Activated CD8-positive, alpha-beta memory T cell treated with anti-CD3 and anti-CD28 coated beads for 24 hours (primary cell): ENCODE data around the gene KANTR.

Experiments used
- DNase-seq: peaks from one replicate; pipeline ENCODE4 v3.0.0-alpha.2; 2020

The KANTR gene

DNA sequence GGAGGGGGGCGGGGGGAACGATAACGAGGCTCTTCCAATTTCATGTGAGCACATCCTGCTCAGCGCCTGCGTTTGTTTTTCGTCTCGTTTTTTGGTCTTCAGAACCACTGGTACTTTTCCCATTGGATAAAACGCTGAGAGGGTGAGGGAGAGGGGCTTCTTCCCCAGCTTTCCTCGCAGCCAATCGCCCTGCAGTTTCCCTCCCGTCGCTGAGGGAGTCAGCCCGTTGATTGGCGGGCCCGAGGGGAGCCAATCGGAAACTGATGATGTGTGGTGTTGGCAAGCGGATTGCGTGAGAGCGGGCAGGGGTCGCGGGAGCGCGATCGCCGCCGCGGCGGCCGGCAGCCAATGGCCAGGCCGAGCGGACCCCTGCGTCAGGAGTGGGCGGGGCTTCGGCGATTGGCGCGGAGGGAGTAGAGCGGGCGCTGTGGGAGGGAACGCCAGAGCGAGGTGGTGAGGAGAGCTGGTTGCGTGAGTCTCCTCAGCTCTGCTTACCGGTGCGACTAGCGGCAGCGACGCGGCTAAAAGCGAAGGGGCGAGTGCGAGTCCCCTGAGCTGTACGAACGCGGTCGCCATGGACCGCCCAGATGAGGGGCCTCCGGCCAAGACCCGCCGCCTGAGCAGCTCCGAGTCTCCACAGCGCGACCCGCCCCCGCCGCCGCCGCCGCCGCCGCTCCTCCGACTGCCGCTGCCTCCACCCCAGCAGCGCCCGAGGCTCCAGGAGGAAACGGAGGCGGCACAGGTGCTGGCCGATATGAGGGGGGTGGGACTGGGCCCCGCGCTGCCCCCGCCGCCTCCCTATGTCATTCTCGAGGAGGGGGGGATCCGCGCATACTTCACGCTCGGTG is 11.8 kb upstream of the KANTR start, which contains the start of gene TSPYL2:
Gene TSPYL2 (plus strand): TSS at position 443 of the 848 bp plus-strand sequence. CDS start 132 bp downstream, at position 575.
- peak; percentile 92 for DNase-seq

- DNase-seq, result no peak
These were observed 10.9 kb upstream of the KANTR start for GRCh38 chrX:53082773-53083616.

DNA sequence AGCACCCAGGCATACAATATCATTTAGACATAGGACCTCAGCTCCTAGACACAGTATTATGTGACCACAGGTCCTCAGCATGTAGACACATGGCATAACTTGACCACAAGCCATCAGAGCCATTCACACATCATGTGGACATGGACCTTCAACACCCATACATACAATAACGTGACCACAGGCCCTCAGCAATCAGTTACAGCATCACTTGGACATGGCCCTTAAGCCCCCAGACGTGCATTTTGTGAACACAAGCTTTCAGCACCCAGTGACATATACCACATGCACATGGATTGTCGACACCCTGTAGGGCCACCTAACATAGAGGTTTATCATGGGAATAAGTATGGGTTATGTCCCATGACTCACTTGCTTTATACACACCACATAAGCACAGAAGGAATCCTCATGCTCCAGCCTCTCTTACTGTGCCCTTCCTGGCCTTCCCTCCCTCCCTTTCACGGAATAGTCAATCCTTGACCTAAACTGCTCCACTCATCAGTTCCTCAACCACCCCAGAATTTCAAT is 9.8 kb upstream of the KANTR start:
- no peak for DNase-seq

GRCh38 chrX:53084863-53085262 is 9.1 kb upstream of the KANTR start:
- DNase-seq, result no peak

GRCh38 chrX:53085661-53086229 is 8.2 kb upstream of the KANTR start:
- DNase-seq, result no peak

- DNase-seq, result no peak
These were observed 7.5 kb upstream of the KANTR start for GRCh38 chrX:53086464-53086863.

DNA sequence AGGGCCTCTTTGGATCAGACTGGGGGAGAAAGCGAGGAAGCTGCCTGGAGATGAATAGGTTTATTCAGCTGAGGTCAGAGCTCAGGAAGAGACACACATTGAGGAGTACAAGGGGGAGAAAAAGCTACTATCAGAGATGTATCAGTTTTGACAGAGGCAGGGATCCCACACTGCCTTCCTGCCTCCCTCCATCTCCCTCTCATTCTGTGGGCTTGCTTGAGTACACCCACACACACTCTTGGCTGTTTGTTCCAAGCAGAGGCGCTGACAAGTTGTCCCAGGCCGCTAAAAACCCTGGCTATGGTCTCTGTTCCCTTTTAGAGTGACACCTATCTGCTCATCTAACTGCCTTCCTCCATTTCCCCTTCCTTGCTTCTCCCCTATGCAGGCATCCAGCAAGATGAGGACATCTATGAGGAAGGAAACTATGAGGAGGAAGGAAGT is 6.5 kb upstream of the KANTR start:
- DNase-seq, result no peak

DNA sequence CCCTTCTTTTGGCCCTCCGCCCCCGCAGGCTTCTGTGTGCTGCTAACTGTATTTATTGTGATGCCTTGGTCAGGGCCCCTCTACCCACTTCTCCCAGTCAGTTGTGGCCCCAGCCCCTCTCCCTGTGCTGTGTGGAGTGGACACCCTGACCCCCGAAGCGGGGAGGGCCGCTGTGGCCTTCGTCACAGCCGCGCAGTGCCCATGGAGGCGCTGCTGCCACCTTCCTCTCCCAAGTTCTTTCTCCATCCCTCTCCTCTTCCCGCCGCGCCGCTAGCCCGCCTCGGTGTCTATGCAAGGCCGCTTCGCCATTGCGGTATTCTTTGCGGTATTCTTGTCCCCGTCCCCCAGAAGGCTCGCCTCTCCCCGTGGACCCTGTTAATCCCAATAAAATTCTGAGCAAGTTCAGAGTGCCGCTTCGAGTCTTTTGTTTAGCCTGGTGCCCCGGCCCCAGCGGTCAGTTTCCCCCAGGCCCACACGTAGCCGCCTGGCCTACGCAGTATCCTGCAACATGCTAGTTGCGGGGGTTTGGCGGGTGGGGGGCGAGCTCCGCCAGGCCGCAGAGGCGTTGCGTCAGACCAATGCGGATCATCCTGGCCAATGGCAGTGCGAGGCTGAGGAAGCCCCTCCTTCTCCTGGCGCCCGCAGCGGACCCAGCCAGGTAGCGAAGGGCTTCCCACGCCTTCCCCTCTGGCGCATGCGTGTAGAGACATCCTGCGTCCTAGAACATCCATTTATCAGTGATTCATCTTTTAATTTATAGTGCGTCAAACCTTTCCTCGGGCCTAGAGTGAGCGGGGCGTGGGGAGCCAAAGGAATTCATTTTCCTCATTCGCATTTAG is 5.6 kb upstream of the KANTR start:
- peak; percentile 85 for DNase-seq

DNA sequence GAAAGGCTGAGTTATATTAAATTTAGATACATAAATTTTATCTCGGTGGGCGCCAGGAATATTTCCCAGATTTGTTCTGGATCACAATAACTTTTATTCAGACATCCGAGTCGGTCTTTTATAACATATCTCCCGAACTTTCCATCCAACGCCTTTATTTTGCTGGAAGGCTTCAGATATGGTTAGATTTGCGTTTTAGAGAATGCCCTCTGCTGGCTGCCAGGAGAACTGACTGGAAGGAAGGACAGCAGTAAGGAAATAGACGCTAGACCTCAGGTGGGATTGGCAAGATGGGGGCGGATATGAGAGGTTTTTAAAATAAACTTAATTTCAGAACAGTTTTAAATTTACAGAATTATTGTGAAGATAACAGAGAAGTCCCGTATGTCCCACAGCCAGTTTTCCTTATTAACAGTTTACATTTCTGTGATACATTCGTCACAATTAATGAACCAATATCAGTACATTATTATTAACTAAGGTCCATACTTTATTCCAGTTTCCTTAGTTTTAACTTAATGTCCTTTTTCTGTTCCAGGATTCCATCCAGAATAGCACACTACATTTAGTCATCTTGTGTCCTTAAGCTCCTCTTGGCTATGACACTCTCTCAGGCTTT is 4.6 kb upstream of the KANTR start:
- DNase-seq, result no peak

- DNase-seq, result no peak
These were observed 4.0 kb upstream of the KANTR start for GRCh38 chrX:53089925-53090324.

DNA sequence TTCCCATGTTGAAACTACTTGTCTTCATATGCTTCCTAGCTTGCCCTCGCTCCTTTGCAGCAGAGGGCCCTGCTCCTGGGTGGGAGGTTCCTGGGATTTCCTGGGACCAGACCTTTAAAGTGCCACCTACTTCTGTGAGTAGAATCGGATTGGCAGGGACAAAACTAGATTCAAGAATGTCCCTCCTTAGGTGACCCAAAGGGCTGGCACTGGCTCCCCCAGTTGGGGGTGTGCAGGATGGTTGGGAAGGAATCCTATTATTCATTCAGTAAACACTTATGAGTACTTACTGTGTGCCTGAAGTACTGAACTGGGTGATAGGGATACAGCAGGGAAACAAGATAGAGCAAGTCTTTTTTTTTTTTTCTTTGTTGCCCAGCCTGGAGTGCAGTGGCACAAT is 2.6 kb upstream of the KANTR start:
- no peak for DNase-seq

- peak; percentile 82 for DNase-seq
These were observed 726 bp upstream of the KANTR start for GRCh38 chrX:53093177-53093655.

DNA sequence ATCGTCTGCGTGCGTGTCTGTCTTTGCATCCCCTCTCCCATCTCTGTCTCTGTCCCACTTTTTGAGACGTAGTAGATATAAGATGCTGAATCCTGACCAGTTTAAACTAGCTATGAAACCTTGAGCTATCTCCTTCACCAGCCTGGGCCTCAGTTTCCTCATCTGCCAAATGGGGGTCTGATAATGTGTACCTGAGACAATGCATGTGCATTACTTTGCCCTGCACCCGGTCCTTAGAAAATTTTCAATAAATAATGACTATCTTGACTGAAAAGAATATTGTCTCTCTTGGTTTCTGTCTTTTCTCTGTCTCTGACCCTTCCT is 602 bp downstream of the KANTR start:
- DNase-seq, result no peak

DNA sequence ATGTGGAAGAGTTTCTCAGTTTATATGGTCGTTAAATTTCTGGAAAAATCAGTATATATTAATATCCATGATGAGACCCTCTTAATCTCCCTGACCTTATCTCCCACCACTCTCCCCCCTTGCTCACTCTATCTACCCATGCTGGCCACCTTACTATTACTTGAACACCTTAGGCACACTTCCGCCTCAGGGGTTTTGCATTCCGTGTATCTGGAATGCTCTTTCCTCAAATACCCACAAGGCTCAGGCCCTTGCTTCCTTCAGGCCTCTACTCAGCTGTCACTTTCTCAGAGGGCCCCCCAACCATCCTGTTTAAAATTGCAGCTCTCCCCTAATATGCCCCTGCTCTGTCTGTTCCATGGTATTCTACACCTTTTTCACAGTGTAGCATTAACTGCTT is 1.9 kb downstream of the KANTR start:
- DNase-seq, result no peak

DNA sequence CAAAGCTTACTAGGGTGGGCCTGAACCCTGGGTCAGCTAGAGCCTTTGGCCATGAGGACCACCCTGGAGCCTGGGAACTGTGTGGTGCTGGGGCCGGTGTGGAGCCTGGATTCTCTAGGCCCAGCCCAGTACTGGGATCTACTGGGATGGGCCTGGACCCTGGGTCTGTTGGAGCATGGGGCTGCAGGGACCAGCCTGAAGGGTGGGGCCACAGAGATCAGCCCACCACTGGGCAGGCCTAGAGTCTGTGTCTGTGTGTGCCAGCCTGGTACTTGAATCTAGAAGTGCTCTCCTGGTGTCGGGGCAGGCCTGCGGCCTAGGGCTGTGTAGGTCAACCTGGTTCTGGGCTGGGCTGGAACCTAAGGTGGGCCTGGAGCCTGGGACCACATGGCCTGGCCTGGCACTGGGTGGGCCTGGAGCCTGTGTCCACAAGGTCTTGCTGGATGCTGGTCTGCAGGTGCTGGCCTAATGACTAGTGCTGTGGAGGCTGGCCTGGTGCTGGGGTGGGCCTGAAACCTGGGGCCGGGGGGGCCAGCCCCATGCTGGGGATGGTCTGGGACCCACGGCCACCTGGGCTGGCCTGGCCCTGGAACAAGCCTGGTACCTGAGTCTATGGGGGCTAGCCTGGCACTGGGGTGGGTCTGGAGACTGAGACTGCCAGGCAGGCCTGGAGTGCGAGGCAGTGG is 21.1 kb downstream of the KANTR start:
- no peak for DNase-seq

GRCh38 chrX:53115550-53115874 is 21.6 kb downstream of the KANTR start:
- no peak for DNase-seq

GRCh38 chrX:53116101-53116500 is 22.2 kb downstream of the KANTR start:
- no peak for DNase-seq

DNA sequence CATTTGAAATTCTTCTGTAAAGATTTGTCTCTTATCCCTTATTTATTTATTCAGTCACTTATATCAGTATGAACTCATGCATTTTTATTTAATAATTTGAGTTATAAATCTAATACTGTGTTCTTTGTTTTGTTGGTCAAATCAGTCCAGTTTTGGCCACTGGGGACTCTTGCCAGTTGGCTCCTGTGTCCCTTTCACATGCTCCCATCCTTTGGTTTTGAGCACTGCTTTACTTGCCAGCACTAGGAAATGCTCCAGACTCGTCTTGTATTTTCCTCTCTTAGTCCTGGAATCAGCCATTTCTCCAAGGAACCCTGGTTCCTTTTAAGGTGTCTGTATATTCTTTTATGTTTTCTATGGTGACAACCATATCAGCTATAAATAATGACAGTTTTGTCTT is 28.1 kb downstream of the KANTR start:
- no peak for DNase-seq

DNA sequence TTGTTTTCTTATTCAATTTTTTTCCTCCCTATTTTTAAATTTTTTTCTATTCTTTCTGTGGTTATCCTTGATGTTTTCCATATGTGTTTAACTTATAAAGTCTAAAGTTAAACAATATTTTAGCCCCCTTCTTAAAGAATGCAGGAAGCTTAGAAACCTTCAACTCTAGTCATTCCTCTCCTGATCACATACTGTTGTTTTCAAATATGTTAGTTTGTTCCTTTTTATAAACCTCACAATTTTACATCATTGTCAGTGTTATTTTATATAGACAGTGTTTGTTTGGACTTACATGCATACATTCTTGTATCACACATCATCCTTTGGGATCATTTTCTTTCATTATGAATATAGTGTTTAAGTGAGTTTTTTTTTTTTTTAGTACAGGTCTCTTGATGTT is 31.6 kb downstream of the KANTR start:
- DNase-seq, result no peak

DNA sequence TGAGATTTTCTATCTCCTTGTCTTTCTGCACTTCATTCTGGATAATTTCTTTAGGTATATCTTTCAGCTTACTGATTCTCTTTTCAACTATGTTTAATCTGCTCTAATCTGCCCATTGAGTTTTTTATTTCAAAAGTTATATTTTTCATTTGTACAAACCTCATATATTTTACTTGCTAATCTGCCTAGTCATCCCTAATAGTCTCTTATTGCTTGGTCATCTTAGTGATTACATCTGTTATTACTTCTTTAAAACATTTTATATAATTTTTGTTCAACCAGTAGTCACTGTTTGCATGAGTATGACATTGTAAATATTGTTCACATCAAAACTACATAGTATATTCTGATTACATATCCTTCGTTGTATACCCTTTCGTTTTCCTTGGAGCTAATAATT is 32.4 kb downstream of the KANTR start:
- DNase-seq, result no peak

GRCh38 chrX:53128097-53128749 is 34.3 kb downstream of the KANTR start:
- no peak for DNase-seq
